ENCODE data around the gene LZTS3. TPM values are rescaled to one million over a fixed set of nuclear protein-coding genes. Genes with fewer than 3 reads are reported as not detected.

The LZTS3 gene
- total and polyA plus RNA-seq, 2 of the 8 experiments (the other 6 are each of a cell fraction or from before 2014, with no cell fraction given) = 31.8 to 33.5 TPM

DNA sequence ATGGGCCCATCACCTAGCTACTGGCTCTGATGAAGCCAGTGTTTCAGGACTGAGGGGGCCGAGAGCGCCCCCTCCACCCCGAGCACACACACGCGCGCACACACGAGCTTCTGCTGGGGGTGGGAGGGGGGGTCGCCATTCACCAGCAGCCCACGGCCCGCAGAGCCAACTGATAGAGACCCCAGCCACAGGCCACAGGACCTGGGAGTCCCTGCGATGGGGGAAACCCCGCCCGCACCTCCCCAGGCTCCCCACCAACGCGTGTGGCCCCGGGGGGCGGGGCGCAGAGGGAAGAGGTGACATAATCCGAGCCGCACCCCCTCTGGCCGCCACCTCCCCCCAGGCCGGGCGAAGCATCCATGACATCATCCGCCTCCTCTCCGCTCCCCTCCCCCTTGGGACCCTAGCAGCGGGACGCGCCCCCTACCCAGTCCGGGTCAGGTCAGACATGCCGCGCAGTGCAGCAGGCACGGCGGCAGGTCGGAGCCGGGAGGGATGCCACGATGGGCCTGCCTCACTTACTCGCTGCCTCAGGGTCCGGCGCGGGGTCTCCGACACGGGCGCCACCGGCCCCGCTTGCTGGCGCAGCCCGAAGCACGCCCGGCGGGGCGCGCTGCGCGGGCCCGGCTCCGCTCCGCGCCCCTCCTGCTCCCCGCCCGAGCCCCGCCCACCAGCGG is at the start of gene LZTS3 (continued):
- TF ChIP-seq FOSL1 (IDR thresholded peaks at IDR 0.05; ENCODE audit: insufficient read depth, low read depth, low read length) (no peak), ATF2 (IDR thresholded peaks at IDR 0.05; ENCODE audit: low read length) (peak; percentile 98), E2F6 (IDR thresholded peaks at IDR 0.05) (no peak), YY1 (IDR thresholded peaks at IDR 0.05; ENCODE audit: low read depth, low read length) (0 out of 2 replicates have a peak, but pooled peaks have one; percentile 5), PHF8 (conservative IDR thresholded peaks at IDR 0.05; ENCODE audit: low read depth, low read length) (peak; percentile 86), SP4 (IDR thresholded peaks at IDR 0.05; ENCODE audit: low read length) (peak; percentile 12; the same call in 1 of the 2 replicates), SUZ12 (IDR thresholded peaks at IDR 0.05; ENCODE audit: low read length) (no peak), MAX (IDR thresholded peaks at IDR 0.05) (peak; percentile 43; the same call in 1 of the 2 replicates), POU5F1 (IDR thresholded peaks at IDR 0.05; ENCODE audit: low read depth, low read length) (no peak), CHD2 (IDR thresholded peaks at IDR 0.05; ENCODE audit: low read length) (0 out of 2 replicates have a peak, but pooled peaks have one; percentile 11), GTF2F1 (IDR thresholded peaks at IDR 0.05; ENCODE audit: borderline replicate concordance, low read depth, low read length) (no peak), EP300 (IDR thresholded peaks at IDR 0.05; ENCODE audit: borderline replicate concordance in 1 of 2, low read depth in 2 of 2, low read length in 2 of 2) (peak in 1 of 2 experiments; percentile 9; a peak in 1 of 3 replicates), JUND (IDR thresholded peaks at IDR 0.05; ENCODE audit: low read length) (peak; percentile 86), TEAD4 (IDR thresholded peaks at IDR 0.05; ENCODE audit: low read depth, low read length) (peak; percentile 22; the same call in 1 of the 2 replicates), TAF1 (IDR thresholded peaks at IDR 0.05; ENCODE audit: low read depth, low read length) (peak; percentile 41; the same call in 1 of the 2 replicates), SIN3A (conservative IDR thresholded peaks at IDR 0.05 in 1 of 2, IDR thresholded peaks at IDR 0.05 in 1 of 2; ENCODE audit: low read depth in 1 of 2, low read length in 2 of 2) (peak in 1 of 2 experiments; percentile 87; a peak in 2 of 4 replicates), CTBP2 (IDR thresholded peaks at IDR 0.05; ENCODE audit: borderline replicate concordance, insufficient read depth, insufficient read length, low read length) (no peak), KDM4A (IDR thresholded peaks at IDR 0.05; ENCODE audit: low read depth, low read length, severe bottlenecking) (peak; percentile 58), HDAC2 (IDR thresholded peaks at IDR 0.05; ENCODE audit: borderline replicate concordance in 1 of 2, low read depth in 2 of 2, low read length in 2 of 2) (peak in 1 of 2 experiments; percentile 17; a peak in 1 of 4 replicates), JUN (IDR thresholded peaks at IDR 0.05; ENCODE audit: low read depth, low read length) (peak; percentile 82), POLR2A (IDR thresholded peaks at IDR 0.05; ENCODE audit: control extremely low read depth in 1 of 2, low read depth in 2 of 2, low read length in 2 of 2) (peak; percentile 43 to 76)

Measured in H1 (cell line).